GM21390 (cell line): ENCODE data around the gene KCNRG.
A peak's percentile ranks its signal among the peaks of the same experiment; 100 is the strongest.
"Not testable (repeated sequence)": the region's sequence is repeated elsewhere in the genome, so short reads cannot be mapped to it uniquely, and the experiment has no call there.

Source experiments
- ATAC-seq: cut with Tn5 transposase; IDR thresholded peaks from one replicate; pipeline ENCODE4 v1.9.1; 2021; ENCODE audit not compliant: unreplicated experiment

KCNRG gene

GRCh38 chr13:50015258-50015657, at the start of gene KCNRG:
Gene KCNRG, plus strand, starts transcription at chr13:50015444. Its CDS starts 50 bp downstream, at chr13:50015494.
- no peak for ATAC-seq

- no peak for ATAC-seq
Measured at GRCh38 chr13:49967456-49967855, 47.8 kb upstream of the KCNRG start.

DNA sequence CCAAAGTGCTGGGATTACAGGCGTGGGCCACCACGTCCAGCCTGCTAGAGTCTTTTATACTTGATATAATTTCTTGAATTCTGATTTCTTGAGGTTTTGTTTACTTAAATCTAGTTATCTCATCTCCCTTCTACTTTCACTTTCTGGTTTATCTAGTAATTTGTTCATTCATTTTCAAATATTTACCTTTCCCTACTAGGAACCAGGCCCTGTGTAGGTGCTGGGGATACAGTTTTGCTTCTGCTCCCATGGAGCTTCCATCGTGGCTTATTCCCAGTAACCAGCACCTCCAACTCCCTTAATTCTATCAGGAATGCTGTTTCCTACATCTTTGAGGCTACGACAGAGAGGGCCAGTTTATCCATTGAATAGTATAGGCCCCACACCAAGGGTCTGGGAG, 42.5 kb upstream of the KCNRG start:
- ATAC-seq: no peak

GRCh38 chr13:49975826-49976225, 39.4 kb upstream of the KCNRG start:
- ATAC-seq: no peak

DNA sequence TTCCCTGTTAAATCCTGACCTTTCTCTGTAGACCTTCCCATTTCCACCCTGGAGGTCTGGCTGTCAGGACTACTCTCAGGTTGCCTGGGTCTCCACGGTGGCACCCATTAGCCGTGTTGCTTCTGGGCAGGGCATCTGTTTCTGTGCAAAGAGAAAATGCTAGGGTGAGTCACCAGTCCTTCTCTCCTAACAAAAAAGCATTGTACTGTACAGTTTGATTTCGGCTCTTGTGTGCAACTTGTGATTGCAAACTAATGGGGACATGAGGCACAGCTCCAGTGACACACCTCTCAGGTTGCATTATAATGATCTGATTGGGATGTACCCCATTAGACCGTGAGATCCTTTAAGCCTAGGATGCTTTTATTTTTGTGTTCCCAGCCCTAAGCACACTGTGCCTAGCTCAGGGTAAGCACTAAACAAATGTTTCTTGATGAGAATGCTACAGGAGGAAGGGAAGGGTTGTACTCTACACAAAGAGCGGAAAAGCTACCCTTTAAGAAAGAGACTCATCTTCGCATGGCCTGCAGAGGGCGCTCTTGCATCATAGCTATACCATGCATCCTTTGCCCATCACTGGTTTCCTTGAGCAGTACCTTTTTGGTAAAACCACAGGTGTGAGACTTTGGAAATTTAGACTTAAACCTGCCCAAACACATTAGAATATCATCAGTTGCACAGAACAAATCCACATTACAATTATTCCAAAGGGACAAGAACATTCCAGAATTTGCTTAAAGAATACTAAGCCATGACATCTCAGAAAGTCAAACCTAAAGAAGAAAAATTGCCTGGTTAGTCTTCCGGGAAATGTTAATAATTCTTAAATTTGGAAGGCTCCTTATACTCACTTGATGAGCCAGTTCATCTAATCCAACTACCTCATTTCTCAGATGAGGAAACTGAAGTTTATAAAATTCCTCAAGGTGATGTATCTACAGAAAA, 38.7 kb upstream of the KCNRG start:
- peak; percentile 66 for ATAC-seq

- ATAC-seq: no peak
Measured at GRCh38 chr13:49977992-49978391, 37.3 kb upstream of the KCNRG start.

DNA sequence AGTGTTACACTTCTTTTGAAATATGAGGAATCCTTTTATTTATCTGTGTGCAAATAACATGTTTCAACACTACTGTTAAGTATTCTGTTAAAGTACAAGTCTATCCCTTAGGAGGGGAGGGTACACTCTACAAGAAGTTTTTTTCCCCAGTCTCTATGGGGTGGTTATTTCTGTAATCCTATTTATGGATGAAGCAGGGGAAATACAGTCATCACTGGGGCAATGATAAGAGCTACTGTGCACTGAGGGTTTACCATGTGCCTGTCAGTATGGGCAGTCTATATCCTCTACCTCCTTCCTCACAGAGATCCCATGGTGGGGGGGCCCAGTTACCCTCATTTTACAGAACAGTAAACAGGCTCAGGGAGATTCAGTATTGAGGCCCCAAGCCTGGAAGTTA, 35.0 kb upstream of the KCNRG start:
- no peak for ATAC-seq

GRCh38 chr13:49985129-49985528, 30.1 kb upstream of the KCNRG start:
- no peak for ATAC-seq

DNA sequence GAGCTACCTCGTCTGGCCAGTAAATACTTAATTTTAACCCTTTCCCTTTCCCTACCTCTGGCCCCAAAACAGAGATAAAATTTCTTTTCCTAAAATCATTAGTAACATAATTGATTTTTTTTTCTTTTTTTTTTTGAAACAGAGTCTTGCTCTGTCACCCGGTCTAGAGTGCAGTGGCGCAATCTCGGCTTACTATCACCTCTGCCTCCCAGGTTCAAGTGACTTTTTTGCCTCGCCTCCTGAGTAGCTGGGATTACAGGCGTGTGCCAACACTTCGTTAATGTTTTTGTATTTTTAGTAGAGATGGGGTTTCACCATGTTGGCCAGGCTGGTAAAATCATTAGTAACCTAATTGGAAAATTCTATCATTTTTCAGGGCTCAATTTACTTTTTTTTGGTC, 28.8 kb upstream of the KCNRG start:
- no peak for ATAC-seq

- ATAC-seq: not testable (repeated sequence)
Measured at GRCh38 chr13:49990612-49991011, 24.6 kb upstream of the KCNRG start.

GRCh38 chr13:49993111-49993510, 22.1 kb upstream of the KCNRG start:
- ATAC-seq: no peak

- no peak for ATAC-seq
Measured at GRCh38 chr13:49993666-49994065, 21.6 kb upstream of the KCNRG start.

GRCh38 chr13:49995625-49996101, 19.6 kb upstream of the KCNRG start:
- no peak for ATAC-seq

DNA sequence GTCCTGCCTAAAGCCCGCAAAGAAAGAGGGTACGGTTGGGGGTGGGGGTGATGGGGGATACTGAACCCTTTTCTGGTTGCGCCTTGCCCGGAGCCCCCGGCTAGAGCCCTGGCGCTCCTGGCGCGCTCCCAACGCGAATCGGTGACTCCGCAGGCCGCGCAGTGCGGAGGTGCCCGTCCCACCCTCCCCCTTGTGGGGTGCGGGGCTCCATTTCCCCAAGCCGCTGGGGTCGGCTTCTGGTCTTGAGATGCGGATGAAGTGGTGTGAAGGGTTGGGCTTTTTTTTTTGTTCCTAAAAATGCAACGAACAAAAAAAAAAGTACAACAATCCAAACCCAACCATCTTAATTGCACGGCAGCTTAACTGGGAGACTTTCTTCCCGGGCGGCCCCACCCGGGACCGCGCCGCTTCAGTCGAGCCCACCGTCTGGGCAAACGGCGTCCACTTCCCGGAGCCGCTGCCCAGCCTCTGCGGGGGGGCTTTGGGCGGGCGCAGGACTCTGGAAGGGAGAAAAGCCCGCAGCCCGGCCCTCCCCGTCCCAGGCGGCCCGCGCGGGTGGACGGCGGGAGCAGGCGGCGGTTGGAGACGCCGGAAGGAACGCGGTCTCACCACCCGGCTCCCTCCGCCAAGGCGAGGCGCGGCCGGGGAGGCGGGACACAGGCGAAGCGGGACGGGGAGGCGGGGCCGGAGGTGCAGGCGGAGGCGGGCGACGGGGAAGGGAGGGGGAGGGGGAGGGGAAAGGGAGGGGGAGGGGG, 18.9 kb upstream of the KCNRG start:
- ATAC-seq: peak; percentile 59

DNA sequence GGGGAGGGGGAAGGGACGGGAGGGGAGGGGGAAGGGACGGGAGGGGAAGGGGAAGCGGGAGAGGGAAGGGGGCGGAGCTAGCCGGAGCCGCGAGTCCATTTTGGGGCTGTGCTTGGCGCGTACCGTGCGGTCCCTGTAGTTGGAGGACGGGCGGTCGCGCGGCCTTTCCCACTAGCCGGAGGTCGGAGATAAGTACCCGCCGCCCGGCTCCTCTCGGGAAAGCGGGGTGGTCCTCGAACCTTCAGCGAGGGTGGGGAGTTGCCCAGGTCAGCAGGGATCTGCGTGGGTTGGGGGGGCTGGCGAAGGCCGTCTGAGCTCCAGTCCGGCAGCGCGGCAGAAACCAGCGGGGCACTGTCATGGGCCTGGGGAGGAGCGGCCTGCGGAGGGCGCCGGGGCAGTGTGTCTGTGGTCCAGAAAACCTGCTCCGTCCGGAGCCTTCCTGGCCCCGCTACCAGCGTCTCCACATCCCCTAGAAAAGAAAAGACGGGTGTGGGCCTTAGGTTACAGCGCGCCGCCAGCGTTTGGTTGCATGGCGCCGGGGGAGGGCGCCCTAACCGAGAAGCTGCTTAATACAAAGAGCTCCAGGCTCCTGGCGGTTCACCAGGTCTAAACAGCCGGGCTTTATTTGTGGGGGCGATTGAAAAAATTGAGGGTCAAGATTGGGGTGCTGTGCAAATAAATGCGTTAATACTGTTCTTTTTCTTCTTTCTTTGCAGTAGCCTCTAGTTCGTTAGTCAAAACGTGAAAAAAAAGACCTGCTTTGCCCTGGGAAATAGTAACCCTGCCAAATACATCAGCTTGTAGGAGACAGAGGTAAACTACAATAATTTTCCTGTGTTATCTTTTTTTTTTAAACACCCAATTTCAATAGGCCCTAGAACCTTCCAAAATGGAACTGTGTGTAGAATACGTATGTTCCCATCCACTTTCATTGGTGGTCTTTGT, 18.0 kb upstream of the KCNRG start, which contains the start of gene TRIM13:
TSS of gene TRIM13 (plus strand) at position 92 of the 945 bp plus-strand sequence. CDS start 14,899 bp downstream, outside the sequence.
- peak; percentile 63 for ATAC-seq

DNA sequence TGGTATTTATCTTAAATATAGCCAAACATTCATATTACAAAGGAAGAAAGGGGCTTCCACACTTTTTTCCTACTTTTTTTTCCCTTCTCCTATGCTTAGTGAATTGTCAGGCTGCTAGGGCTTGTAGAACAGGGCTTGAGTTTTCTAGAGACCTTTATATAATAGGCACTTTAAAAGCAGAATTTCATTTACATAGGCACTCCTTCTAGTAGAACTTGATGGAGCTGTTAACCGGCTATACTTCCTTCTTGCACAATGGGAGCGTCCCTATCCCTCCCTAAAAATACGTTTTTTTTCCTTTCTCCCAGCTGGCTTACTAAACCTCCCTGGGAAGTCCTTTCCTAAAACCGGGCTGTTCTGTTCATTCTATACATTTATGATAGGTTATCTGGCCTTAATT, 17.3 kb upstream of the KCNRG start:
- ATAC-seq: no peak

- no peak for ATAC-seq
Measured at GRCh38 chr13:49998714-49999624, 16.3 kb upstream of the KCNRG start.

DNA sequence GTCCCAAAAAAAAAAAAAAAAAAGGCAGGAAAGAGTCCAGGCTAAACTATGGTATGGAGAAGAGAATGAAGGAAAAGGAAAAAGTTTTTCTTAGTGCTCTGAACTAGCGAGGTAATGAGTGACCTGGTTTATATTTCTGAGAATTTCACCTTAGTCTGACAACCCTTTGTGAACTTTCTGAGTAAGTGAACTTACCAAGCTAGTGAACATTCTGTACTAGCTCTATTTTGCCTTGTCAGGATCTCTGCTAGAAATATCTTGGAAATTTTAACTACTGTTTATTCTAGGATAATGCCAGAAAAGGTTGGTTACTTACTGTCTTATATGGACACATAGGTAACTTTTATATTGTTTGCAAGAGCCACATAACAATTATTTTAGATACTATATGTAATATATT, 14.0 kb upstream of the KCNRG start:
- no peak for ATAC-seq

DNA sequence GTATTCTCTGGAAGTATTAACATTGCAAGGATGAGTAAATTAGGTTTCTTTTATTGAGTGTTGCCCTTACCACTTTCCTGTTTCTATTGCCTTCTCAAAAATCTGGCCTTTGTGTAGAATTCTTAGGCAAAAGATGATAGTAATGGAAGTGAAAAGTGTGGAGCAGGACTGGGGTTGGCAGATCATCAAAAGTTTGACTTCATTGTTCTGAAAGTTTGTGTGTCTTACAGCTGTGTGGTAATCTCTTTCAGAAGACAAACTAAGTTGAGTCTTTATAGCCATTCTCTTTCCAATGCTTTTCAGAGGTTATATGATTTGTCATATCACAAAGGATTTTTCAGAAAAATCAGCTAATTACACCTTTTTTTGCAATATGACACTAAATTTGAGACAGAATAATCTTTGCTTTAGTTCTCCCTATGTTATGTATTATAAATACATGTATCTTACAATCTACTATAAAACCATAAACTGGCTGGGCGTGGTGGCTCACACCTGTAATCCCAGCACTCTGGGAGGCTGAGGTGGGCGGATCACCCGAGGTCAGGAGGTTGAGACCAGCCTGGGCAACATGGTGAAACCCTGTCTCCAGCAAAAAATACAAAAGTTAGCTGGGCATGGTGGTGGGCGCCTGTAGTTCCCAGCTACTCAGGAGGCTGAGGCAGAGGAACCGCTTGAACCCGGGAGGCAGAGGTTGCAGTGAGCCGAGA, 8.7 kb upstream of the KCNRG start:
- no peak for ATAC-seq
